ENCODE data around the gene TRIM67.
"Not testable (repeated sequence)": the region's sequence is repeated elsewhere in the genome, so short reads cannot be mapped to it uniquely, and the experiment has no call there.

Gene TRIM67

GRCh38 chr1:231158141-231158540, 3.7 kb upstream of the TRIM67 start:
- DNase-seq (ENCODE audit: low read depth in 2 of 2): not testable (repeated sequence)

- DNase-seq (ENCODE audit: low read depth in 2 of 2): no peak
Measured at GRCh38 chr1:231159202-231159962, 2.5 kb upstream of the TRIM67 start.

- DNase-seq (ENCODE audit: low read depth in 2 of 2): no peak
Measured at GRCh38 chr1:231159963-231160761, 1.7 kb upstream of the TRIM67 start.

GRCh38 chr1:231160895-231161666, 777 bp upstream of the TRIM67 start:
- no peak for DNase-seq (ENCODE audit: low read depth in 2 of 2)

- no peak for DNase-seq (ENCODE audit: low read depth in 2 of 2)
Measured at GRCh38 chr1:231162297-231162969, 575 bp downstream of the TRIM67 start.

GRCh38 chr1:231162970-231163829, 1.3 kb downstream of the TRIM67 start:
- DNase-seq (ENCODE audit: low read depth in 2 of 2): no peak

GRCh38 chr1:231163830-231164427, 2.1 kb downstream of the TRIM67 start:
- DNase-seq (ENCODE audit: low read depth in 2 of 2): no peak

- no peak for DNase-seq (ENCODE audit: low read depth in 2 of 2)
Measured at GRCh38 chr1:231165371-231165770, 3.5 kb downstream of the TRIM67 start.

GRCh38 chr1:231166398-231166797, 4.5 kb downstream of the TRIM67 start:
- DNase-seq (ENCODE audit: low read depth in 2 of 2): no peak

GRCh38 chr1:231170875-231171274, 9.0 kb downstream of the TRIM67 start:
- DNase-seq (ENCODE audit: low read depth in 2 of 2): no peak

GRCh38 chr1:231171623-231172197, 9.9 kb downstream of the TRIM67 start:
- DNase-seq (ENCODE audit: low read depth in 2 of 2): no peak

GRCh38 chr1:231172411-231172810, 10.6 kb downstream of the TRIM67 start:
- DNase-seq (ENCODE audit: low read depth in 2 of 2): no peak

- no peak for DNase-seq (ENCODE audit: low read depth in 2 of 2)
Measured at GRCh38 chr1:231176421-231176820, 14.6 kb downstream of the TRIM67 start.

GRCh38 chr1:231177226-231177625, 15.4 kb downstream of the TRIM67 start:
- DNase-seq (ENCODE audit: low read depth in 2 of 2): no peak

- DNase-seq (ENCODE audit: low read depth in 2 of 2): no peak
Measured at GRCh38 chr1:231177936-231178335, 16.1 kb downstream of the TRIM67 start.

GRCh38 chr1:231178970-231179369, 17.1 kb downstream of the TRIM67 start:
- no peak for DNase-seq (ENCODE audit: low read depth in 2 of 2)

- DNase-seq (ENCODE audit: low read depth in 2 of 2): no peak
Measured at GRCh38 chr1:231180034-231180433, 18.2 kb downstream of the TRIM67 start.

GRCh38 chr1:231181271-231181670, 19.4 kb downstream of the TRIM67 start:
- no peak for DNase-seq (ENCODE audit: low read depth in 2 of 2)

GRCh38 chr1:231182317-231182716, 20.5 kb downstream of the TRIM67 start:
- DNase-seq (ENCODE audit: low read depth in 2 of 2): no peak

Data from stimulated activated CD8-positive, alpha-beta memory T cell treated with anti-CD3 and anti-CD28 coated beads, Interleukin-15, amount 100 ng/mL, for 4 hours (primary cell).